B cell (primary cell): ENCODE data around the gene CHD5.

ENCODE experiments used
- EZH2 ChIP-seq: IDR thresholded peaks from 2 replicates; pipeline ENCODE4 v1.6.1; 2012; ENCODE audit warnings: borderline replicate concordance, low read depth, mild to moderate bottlenecking, moderate library complexity, low read length; ENCODE audit not compliant: insufficient read depth, poor library complexity, severe bottlenecking
- TF ChIP-seq, protein P1 (sequence below): fragments of 200-600 bp; IDR thresholded peaks from one replicate; pipeline ENCODE4 v1.8.0; 2022; ENCODE audit warnings: antibody characterized with exemption, mild to moderate bottlenecking

DNA sequence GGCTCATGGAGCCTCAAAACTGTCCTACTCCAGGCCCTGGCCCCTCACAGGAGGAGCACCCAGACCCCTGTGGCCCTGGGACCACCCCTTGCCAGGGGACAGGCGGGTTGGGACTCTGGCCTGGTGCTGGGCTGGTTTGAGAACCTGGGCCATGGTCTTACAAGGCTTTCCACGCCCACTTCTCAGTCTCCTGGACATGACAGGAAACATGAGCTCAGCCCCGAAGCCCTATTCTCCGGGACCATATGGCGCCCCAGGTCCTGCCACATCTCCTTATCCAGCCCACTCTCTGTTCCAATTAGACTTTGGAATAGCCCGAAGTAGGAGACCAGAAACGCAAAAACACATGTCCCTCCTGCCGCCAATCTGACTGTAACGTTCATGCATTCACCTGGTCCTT is 86.5 kb downstream of the CHD5 start:
- TF ChIP-seq, protein P1, sequence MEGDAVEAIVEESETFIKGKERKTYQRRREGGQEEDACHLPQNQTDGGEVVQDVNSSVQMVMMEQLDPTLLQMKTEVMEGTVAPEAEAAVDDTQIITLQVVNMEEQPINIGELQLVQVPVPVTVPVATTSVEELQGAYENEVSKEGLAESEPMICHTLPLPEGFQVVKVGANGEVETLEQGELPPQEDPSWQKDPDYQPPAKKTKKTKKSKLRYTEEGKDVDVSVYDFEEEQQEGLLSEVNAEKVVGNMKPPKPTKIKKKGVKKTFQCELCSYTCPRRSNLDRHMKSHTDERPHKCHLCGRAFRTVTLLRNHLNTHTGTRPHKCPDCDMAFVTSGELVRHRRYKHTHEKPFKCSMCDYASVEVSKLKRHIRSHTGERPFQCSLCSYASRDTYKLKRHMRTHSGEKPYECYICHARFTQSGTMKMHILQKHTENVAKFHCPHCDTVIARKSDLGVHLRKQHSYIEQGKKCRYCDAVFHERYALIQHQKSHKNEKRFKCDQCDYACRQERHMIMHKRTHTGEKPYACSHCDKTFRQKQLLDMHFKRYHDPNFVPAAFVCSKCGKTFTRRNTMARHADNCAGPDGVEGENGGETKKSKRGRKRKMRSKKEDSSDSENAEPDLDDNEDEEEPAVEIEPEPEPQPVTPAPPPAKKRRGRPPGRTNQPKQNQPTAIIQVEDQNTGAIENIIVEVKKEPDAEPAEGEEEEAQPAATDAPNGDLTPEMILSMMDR, result no peak
- no peak for TF ChIP-seq EZH2
